ENCODE results near the gene FASTK. TPM values are rescaled to one million over a fixed set of nuclear protein-coding genes. Genes with fewer than 3 reads are reported as not detected.
A peak's percentile ranks its signal among the peaks of the same experiment; 100 is the strongest.

Gene FASTK
- total RNA-seq, 1 experiment from 2014 or later: 95.0 TPM

- TF ChIP-seq TCF7L2 (IDR thresholded peaks at IDR 0.05; ENCODE audit: low read depth, low read length): no peak
- peak in 1 of 2 experiments; percentile 60; a peak in 1 of 4 replicates for TF ChIP-seq REST (IDR thresholded peaks at IDR 0.05; ENCODE audit: insufficient read depth in 1 of 2, low read depth in 2 of 2, low read length in 1 of 2)
- TF ChIP-seq CTCF (IDR thresholded peaks at IDR 0.05): peak; percentile 94
- no TSS peak for BruUV-seq (replicated peaks)
- CTCF ChIA-PET: interaction anchor here (0.7 to 1.7 kb wide), 2 partner anchors 34 to 83 kb away, joined by 3 to 7 read pairs; partner anchors contain the start of gene ABCB8
- ATAC-seq: peak; percentile 84
- intact Hi-C loops (cut with micrococcal nuclease; ENCODE audit: unreplicated experiment) (loop anchor here (2.0 to 5.0 kb wide), 3 partner anchors 34 to 214 kb away; no protein-coding TSS in a partner anchor), in situ Hi-C loops (cut with HindIII; ENCODE audit: low pct_unique_long_range_greater_than_20kb, low sequenced_read_pairs) (no loop called here)
- Histone ChIP-seq H3K9me3 (ENCODE audit: control insufficient read depth, insufficient read depth, low read depth, low read length) (no peaks in the 10 kb centered on the region), H3K4me1 (ENCODE audit: control insufficient read depth, insufficient read depth, low read length) (peaks cover 14% of the 10 kb centered on the region), H3K27ac (ENCODE audit: low read length) (no peak overlapping the region), H3K36me3 (ENCODE audit: control insufficient read depth, insufficient read depth, low read length) (no peaks in the 10 kb centered on the region), H3K27me3 (ENCODE audit: control insufficient read depth, insufficient read depth, low read length) (no peaks in the 10 kb centered on the region), H3K4me3 (ENCODE audit: low read depth in 2 of 2, low read length in 2 of 2) (no peak overlapping the region)
- DNase-seq (ENCODE audit: low read depth, low spot score): no peak
- POLR2A ChIA-PET: interaction anchor here (0.7 kb wide), 1 partner anchor 209 kb away, joined by 3 read pairs; no protein-coding TSS in a partner anchor
These were observed 30.5 kb upstream of the FASTK start for GRCh38 chr7:151110941-151111645.

GRCh38 chr7:151110236-151110940 is 29.8 kb upstream of the FASTK start:
- Histone ChIP-seq H3K4me3 (ENCODE audit: low read depth in 2 of 2, low read length in 2 of 2) (no peak overlapping the region), H3K36me3 (ENCODE audit: control insufficient read depth, insufficient read depth, low read length) (no peaks in the 10 kb centered on the region), H3K27ac (ENCODE audit: low read length) (no peak overlapping the region), H3K27me3 (ENCODE audit: control insufficient read depth, insufficient read depth, low read length) (no peaks in the 10 kb centered on the region), H3K9me3 (ENCODE audit: control insufficient read depth, insufficient read depth, low read depth, low read length) (no peaks in the 10 kb centered on the region), H3K4me1 (ENCODE audit: control insufficient read depth, insufficient read depth, low read length) (peaks cover 14% of the 10 kb centered on the region)
- in situ Hi-C loops (cut with HindIII; ENCODE audit: low pct_unique_long_range_greater_than_20kb, low sequenced_read_pairs) (no loop called here), intact Hi-C loops (cut with micrococcal nuclease; ENCODE audit: unreplicated experiment) (loop anchor here (2.0 to 5.0 kb wide), 3 partner anchors 33 to 213 kb away; no protein-coding TSS in a partner anchor)
- DNase-seq (ENCODE audit: low read depth, low spot score): no peak
- no peak for TF ChIP-seq TCF7L2 (IDR thresholded peaks at IDR 0.05; ENCODE audit: low read depth, low read length)
- TF ChIP-seq SIN3A (IDR thresholded peaks at IDR 0.05; ENCODE audit: borderline replicate concordance, insufficient read depth, low read depth, low read length): no peak
- TF ChIP-seq POLR2AphosphoS5 (IDR thresholded peaks at IDR 0.05; ENCODE audit: low read depth, low read length): no peak
- TF ChIP-seq REST (IDR thresholded peaks at IDR 0.05; ENCODE audit: insufficient read depth in 1 of 2, low read depth in 2 of 2, low read length in 1 of 2): no peak
- no peak for TF ChIP-seq CTCF (IDR thresholded peaks at IDR 0.05)
- ChIA-PET CTCF (interaction anchor here (0.7 to 1.7 kb wide), 2 partner anchors 34 to 82 kb away, joined by 3 to 7 read pairs; partner anchors contain the start of gene ABCB8), POLR2A (interaction anchor here (0.6 kb wide), 1 partner anchor 28 kb away, joined by 3 read pairs; no protein-coding TSS in a partner anchor)
- 0 out of 2 replicates have a peak, but pooled peaks have one; percentile 1 for ATAC-seq
- BruUV-seq (replicated peaks): no TSS peak
